Central memory CD4-positive, alpha-beta T cell (primary cell): Measurements from ENCODE around the gene CPNE4.
"Not testable (repeated sequence)": the region's sequence is repeated elsewhere in the genome, so short reads cannot be mapped to it uniquely, and the experiment has no call there.

Source experiments
- DNase-seq: peaks from one replicate; pipeline ENCODE4 v3.0.0; 2022
- total RNA-seq, 3 experiments: gene quantifications; one replicate each; lab custom pipeline; 2026; lab: John Stamatoyannopoulos, UW

CPNE4 gene
- total RNA-seq = 0 reads per million in 3 experiments

DNA sequence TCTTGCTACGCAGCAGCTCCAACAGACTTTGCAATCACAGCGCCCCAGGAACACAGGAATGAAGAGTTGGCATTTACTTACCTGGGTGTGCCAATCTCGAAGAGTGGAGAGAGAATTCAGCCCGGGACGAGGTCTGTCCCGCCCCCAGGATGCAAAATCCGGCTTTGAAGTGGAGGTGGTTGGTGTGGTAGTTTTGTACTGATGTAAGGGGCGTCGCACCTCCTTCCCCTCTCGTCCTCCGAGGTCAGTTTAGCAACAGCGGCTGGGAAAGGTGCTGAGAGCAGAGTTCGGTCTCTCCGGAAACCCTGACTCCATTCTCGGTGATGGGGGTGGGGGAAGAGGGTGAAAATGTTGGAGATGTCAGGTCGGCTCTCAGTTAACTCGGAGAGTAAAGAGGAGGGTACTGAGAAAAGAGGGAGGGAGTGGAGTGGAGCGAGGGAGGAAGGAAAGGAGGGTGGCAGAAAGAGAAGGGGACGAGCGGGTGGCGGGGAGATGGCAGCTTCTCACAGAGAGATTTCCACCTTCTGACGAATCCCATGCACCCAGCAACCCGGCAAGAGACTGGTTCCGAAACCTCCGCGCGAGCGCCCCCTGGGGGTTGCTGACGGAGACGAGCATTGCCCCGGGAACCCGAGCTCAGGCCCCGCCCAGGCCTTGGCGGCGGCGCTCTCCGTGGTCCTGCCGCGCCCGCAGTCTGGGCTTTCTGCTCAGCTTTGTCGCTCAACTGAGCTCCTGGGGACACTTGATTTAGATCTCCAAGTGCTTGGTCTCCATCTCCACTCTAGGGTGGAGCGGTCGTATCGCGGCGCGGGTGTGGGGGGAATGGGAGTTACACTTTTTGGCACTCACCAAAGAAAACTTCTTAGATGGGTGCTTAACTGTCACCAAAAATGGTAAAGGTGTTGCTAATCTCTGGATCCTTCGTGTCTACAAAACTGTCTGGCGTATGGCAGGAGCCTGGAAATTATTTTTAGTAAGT lies at the start of gene CPNE4:
Gene CPNE4, minus strand, starts transcription at position 529 of the 979 bp plus-strand sequence.
- DNase-seq = peak; percentile 44

DNA sequence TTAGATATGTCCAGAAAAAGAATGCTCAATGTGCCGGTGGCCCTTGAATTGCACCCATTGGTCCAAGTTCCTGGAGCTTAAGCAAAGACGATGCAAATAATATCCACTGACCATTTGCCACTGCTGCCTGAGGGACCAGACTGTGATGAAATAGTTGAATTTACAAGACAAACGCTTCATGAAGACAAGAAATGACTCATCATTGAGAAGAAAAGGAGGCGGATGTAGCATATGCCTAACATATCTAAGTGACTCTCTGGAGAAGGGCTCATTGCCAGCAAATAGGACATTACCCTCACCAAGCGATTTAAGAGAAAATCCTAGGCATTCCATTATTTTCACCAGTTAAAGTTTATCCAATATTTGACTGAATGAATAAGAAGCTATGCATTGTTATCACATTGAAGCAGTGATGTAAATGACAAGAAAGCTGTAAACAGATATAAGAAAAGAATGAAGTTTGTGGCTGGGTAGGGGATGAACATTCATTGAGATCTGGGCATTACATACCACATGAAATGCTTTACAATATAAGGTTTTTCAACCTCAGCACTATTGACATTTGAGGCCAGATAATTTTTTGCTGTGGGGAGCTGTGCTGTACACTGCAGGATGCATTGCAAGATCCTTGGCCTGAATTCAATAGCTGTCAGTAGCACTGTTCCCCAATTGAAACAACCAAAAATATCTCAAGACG lies 48.9 kb upstream of the CPNE4 start:
- no peak for DNase-seq

DNA sequence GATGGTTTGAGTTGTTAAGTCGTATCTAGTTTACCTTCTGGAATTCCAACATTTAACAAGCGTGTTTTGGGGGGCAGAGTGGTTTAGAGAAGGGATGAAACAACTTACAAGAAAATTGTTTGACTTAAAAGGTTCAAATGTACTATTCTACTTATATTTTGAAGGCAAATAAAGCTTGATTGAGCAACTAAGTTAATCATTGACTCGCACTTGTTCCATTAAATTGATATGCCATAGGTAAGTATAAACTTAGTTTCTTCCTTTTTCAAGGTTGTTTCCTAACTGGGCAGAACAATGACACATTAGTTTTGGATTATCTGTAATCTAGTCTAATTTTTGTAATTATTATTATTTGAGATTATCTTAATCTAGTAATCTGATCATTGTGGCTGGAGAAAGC lies 48.3 kb upstream of the CPNE4 start:
- DNase-seq = no peak

DNA sequence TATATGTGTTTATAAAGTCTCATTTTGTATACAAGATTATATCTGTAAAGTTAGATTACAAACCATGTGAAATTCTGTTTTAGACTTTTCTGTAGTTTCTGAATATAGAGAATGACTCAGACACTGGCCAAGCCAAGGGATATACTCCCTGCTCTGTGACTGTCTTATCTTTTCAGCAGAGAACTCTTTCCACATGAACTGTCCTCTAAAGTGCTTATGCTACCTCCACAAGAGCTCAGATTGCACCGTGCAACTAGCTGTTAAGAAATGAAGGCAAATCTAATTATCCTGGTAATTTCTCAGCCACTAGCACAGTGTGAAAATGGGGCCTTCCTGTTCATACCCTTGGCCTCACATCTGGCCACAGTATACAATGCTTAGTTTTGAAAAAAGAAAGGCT lies 44.3 kb upstream of the CPNE4 start:
- no peak for DNase-seq

DNA sequence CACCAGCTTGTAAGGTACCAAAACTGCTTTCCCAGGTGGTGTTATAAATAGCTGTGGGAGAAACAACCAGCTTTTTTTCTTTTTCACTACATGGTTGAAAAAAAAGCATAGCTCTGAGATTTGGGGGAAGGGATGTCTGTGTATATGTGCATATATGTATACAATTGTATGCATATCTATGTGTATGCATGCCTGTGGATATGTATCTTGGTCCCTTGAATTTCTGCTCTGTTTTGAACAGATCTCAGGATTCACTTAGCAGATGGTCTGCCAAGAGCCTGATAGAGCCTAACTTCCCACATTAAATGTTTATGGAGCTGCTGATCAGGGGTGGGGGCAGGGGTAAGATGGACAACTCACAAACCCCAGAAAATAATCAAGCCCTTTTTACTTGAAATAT lies 39.0 kb upstream of the CPNE4 start:
- no peak for DNase-seq

DNA sequence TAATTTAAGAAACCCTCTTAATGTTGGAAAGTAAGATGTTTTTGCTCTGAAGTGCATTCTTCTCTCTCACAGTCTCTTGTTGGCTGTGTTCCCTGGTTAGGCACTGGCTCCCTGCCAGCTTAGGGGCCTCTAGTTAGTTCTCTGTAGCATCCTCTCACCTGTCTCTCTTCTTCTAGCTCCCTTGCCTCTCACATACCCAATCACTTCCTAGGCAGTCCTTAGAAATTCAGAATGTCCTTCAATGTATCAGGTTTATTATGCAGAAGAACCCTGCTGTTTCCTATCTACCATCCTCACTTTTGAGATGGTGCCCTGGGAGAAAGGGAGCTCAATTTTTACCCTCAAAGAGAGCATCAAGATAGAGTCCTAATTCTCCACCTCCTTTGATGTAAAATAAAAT lies 36.2 kb upstream of the CPNE4 start:
- no peak for DNase-seq

DNA sequence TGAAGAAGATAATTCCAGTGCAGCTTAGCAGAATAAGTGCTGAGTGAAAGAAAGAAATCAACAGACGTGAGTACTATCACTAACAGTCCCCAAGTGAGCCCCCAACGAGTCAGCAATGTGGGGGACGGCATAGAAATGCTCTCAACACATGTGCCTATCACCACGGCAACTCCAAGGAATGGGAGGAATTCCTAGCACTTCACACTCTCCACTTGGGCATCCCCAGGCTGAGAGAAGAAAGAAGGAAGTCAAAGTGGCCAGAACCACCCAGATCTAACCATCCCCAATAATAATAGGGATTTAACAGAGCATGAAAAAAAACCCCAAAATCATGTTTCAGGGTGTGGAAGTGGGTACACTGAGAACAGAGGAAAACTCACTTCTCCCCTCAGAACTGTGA lies 29.3 kb upstream of the CPNE4 start:
- no peak for DNase-seq

DNA sequence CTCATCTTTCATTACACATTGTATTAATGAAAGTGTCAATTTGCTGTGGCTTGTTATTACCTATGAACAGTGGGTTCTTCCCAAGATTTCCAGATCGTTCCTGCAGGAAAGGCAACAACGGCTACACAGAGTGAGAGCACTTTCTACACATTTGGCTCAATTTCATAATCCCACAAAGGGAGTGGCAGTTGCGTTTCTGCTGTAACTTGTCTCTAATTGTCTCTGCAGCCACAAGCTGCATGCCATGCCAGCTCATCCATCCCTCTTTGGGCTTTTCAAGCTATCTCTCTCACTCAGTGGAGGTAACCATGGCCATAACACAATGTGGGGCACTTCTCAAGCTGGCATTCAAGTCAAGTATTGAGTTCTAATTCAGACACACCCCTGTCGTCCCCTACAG lies 27.7 kb upstream of the CPNE4 start:
- DNase-seq = no peak

DNA sequence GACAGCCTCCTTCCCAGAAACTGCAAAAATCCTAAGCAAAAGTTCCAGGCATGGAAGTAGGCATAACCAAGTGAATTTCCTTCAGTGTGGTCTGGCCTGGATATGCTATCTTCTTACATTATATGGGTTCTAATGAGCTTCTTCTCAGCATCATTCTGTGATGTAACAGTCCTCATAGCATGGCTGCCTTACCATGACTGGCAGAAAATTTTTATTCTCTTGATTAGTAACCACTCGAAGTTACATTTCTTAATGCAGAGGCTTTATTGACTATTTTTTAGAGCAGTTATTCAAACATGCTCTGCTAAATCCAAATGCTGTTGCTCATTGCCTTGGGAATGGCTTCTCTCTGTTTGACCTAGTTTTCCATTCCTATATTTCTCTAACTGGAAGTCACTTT lies 21.1 kb upstream of the CPNE4 start:
- DNase-seq = no peak

DNA sequence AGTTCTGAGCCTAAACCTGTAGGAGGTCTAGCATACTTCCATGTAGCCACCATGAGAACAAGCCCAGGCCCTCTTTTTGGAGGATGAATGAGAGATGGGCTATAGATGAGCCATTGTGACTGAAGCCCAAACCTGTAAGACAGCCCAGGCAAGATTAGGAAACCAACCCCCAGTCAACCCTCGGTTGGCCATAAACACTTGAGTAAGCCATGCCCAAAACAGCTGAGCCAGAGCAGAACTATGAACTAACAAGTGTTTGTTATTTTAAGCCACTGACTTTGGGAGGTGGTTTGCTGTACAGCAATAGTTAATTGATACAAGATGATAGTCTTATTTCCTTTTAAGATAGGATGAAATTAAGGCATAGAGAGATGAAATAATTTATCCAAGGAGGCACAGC lies 12.4 kb upstream of the CPNE4 start:
- DNase-seq = no peak

DNA sequence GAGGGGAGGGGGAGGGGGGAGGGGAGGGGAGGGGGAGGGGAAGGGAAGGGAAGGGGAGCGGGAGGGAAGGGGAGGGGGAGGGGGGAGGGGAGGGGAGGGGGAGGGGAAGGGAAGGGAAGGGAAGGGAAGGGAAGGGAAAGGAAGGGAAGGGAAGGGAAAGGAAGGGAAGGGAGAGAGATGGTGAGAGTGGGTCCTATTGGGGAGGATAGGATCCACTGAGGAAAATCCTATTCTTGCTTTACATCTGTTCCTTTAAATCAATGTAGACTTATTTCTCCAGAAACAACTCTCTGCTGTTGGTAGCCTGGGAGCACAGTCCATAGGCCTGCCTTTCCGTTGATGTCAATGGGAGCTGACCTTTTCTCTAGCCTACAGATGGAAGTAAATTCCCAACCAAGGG lies 10.1 kb upstream of the CPNE4 start:
- DNase-seq = not testable (repeated sequence)

DNA sequence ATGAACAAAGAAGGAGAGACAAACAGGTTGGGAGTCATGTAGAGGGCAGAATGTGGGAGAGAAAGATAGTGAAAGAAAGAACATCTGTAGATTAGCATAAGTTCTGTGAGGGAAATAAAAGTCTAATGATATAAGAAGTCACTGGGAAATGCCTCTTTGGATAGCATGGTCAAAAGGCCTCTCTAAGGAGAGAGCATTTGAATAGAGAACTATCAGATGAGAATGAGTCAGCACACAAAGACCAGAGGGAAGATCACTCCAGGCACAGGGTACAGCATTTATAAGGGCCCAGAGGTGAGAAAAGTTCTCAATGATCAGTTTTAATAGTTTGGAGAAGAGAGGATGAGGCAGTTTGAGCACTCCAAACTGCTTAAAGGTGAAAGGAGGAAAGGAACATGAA lies 7.9 kb upstream of the CPNE4 start:
- no peak for DNase-seq

DNA sequence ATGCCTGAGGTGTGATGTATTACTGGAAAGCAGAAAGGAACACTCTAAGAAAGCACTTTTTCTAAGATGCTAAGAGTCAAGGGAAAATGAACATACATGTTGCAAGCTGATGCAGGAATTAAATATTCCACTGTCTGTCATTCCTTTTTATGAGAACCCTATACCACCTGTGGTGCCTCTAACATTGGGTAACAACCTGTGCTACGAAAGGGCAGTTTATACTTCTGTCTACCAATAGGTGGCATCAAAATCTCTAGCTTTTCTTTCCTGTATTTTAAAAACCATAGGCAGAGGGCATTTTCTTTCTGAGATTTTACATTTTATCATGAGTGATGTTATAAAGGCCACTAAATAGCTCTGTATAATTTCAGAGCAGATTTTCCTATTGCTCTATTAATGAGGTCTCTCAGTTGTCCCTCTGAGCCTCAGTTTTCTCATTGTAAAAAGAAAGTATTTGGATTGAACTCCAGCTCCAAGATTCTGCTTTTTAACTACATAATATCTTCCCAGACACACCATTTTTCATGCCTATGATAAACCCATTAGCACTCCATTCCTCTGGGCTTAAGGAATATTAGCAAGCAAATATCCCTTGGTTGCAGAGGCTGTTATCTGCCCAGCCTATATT lies 3.5 kb upstream of the CPNE4 start:
- no peak for DNase-seq

DNA sequence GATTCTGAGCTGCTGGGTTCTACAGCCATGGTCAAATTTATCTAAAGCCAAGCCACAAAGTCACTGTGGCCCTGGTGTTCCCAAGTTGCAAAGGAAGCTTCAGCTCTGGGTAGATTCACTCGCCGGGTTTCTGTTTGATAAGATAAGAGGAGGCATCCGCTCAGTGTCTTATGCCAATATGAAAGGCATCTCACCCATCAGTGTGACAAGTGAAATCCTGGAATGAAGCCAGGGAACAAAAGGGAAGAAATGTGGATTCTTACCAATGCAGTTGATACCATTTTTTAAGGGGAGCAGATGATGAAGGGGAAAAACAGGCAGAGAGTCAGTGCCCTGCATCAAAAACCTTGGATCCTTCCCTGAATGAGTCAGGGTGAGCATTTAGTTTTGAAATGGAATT lies 2.8 kb upstream of the CPNE4 start:
- no peak for DNase-seq

DNA sequence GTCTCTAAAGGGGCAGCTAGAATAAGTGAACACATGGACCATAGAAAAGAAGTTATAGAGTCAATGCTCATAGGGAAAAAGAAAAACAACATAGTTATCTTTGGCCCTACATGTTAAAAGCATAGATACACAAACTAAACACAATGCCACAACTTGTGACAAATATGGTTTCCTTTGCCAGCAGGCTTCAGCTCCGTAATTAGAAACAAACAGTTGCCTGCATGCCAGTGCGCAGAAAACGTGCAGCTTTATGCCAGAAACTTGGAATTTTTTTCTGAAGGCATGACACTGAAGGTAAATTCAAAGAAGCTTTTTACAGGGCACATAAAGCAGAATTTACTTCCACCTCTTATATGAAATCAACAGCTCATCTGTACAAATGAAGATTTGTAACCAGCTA lies 2.2 kb upstream of the CPNE4 start:
- no peak for DNase-seq

DNA sequence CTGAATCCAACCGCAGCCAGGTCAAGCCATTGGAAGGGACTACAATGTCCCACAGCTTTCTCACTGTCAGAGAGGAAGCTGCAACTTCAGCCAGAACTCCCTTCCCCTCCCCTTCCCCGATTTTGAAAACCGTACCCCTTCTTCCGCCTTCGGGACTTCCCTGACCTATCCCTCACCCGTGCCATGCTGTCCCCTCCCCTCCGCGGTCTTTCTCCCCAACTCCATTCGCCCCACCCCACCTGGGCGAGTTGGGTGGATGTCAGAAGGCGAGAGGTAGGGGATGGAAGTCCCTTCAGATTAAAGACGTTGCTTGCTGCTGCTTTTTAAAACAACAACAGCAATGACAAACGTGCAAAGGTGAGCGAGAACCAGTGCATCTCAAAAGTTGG lies 723 bp downstream of the CPNE4 start:
- no peak for DNase-seq

DNA sequence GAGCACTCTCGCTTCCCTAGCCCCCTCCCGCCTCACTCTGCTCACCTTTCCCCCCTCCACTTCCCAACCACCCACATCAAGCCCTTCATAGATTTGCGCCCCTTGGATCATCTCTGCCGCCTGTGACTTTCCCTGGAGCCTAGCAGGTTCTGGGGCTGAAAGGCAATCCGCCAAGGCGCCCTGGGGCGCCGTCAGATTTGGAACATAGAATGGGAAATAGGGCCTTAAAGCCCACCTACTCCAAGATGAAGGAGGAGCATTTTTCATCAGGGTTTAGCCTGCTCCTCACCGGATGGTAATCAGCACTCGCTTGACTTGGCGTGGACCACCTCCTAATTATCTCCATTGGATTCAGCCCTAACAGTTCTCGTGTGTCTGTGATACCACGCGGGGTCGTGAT lies 1.3 kb downstream of the CPNE4 start:
- DNase-seq = no peak

DNA sequence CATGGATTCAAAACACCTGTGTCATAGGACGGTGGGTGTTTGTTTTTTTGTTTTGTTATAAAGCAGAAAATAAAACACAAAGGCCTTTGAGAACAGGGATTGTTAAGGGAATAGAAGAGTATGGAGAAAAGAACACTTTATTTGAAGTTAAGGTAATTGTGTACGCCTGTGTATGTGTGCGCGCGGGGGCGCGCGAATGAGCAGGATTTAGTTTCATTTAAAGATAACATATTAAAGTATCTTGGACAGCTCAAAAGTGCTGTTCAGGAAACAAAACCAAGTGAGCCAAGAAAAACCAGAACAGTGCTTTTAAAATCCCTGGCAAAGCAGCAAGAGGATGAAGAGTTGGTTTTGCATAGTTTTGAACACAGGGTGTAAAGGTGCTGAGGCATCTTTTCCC lies 1.9 kb downstream of the CPNE4 start:
- DNase-seq = no peak

DNA sequence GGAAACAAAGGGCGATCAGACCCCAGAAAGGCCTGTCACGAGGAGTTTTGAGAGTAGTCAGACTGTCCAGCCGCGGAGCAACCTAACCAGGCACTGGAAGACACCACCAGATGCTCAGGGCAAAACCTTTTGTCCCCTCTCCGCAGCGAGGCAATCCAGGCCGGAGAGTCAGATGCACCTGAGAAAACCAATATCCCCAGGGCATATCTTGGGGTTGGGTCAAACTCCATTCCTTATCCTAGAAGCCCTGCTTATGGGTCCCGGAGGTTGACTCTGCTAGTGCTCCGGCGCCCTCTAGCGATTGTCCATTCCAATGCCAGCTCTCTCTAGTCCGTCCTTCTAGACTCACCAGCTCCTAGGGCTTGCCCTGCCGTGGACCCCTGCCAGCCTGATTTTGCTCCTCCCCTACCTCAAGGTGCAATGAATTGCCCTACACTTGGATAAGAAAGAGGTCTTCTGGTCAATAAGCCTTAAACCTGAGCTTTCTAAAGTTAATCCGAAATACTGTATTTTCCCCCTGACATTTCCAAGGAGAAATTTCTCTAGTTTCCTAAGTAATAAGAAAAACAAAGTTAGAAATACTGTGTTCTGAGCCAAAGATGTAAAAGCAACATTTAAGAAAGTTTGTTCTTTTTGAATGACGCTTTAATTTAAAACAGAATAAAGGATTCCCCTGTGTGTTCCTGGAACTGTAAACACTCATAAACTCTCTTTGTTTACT lies 5.5 kb downstream of the CPNE4 start:
- peak; percentile 6 for DNase-seq

DNA sequence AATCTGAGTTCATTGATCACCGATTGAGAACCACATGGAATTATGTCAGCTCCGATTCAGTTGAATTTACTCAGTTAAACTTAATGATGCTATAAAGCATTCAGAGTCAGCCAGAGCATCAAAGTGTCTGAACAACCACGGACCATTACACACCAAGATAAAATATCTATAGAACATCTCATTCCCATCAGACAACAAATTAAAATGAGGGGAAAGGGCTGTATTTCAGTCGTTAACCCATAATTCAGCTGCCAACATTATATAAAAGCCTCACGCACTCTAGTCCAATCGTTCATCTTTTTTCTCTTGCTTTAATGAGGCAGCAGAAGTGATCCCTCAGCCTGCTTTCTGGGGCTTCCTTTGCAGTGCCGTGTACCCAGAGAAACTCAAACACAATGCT lies 11.9 kb downstream of the CPNE4 start:
- no peak for DNase-seq

DNA sequence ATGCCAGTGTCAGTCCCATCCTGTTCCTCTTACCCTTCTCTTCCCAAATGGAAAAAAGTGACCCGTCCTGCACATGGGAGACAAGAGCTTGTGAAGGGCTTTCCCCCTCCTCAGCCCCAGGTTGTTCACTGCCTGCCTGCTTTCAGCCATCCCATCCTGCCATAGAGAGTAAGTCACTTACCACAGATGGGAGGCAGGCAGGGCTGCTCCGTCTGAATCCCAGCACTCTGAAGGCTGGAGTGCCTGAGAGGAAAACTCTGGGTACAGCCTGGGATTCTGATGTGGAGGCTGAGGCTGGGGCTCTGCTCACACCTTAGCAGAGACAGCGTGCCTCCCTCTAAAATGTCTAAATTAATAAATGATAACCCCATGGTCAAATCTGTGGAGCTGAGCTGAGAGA lies 14.8 kb downstream of the CPNE4 start:
- DNase-seq = no peak

DNA sequence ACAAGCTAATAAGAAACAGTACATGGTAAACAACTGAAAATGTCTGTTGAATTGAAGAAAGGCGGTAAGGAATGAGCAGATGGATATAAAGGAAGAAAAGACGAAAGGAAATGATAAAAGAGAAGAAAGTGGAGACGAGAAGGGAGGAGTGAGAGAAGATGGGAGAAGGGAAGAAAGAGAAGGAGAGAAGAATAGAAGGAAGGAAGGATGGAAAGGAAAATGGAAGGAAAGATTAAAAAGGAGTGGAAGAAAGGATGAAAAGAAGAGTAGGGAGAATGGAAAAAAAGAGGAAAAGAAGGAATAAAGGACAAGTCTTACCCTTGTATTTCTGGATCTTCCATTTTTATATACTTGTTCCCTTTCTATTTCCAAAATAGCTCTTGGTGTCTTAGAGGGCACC lies 17.7 kb downstream of the CPNE4 start:
- no peak for DNase-seq
